Spinal cord (tissue), 4 donors: ENCODE data around the gene RBM11. TPM values are rescaled to one million over a fixed set of nuclear protein-coding genes. Genes with fewer than 3 reads are reported as not detected.

Source experiments
- polyA plus RNA-seq, 2 donors: library from polyadenylated mRNA; unstranded; fragments of 120-200 nt; gene quantifications; one replicate each; pipeline ENCODE4 v1.2.1, GENCODE V29; 2013; ENCODE audit not compliant: insufficient read length in 2 of 2
- total RNA-seq, 2 donors: library from RNA; depleted of rRNA in 1 of 2; stranded (reverse); fragments of 120-200 nt in 1 of 2; fragments of >200 nt in 1 of 2; gene quantifications; one replicate each; pipeline versions ENCODE4 v1.2.3 to v1.2.4, GENCODE V29; 2013 to 2014

RBM11 gene
- total and polyA plus RNA-seq, 4 donors: 6.0 to 14.4 (median 9.4) TPM

Other genes with a start within 250 kb of the RBM11 start
- not detected for gene LIPI, start 5.2 kb upstream of the RBM11 start, total RNA-seq
- gene LIPI, start 5.2 kb upstream of the RBM11 start, polyA plus RNA-seq: under 1 TPM; 0.18 to 0.25 TPM
- 100 to 1,000 TPM in 1 of 2 donors, 10 to 100 TPM in 1; 43.7 to 134 TPM for gene HSPA13, start 167.0 kb downstream of the RBM11 start, total RNA-seq
- 10 to 100 TPM; 61.4 to 81.7 TPM for gene HSPA13, start 167.0 kb downstream of the RBM11 start, polyA plus RNA-seq